Activated CD8-positive, alpha-beta memory T cell treated with anti-CD3 and anti-CD28 coated beads for 4 hours (primary cell): ENCODE measurements around the gene KAT7.
"Not testable (repeated sequence)": the region's sequence is repeated elsewhere in the genome, so short reads cannot be mapped to it uniquely, and the experiment has no call there.

ENCODE experiments used
- DNase-seq, 2 donors: peaks; one replicate each; pipeline ENCODE4 v3.0.0-alpha.2; 2020; ENCODE audit warnings: low read depth in 2 of 2

The KAT7 gene

GRCh38 chr17:49788478-49789242, at the start of gene KAT7:
Gene KAT7, plus strand, starts transcription at chr17:49788681. Its CDS starts 154 bp downstream, at chr17:49788835.
- DNase-seq = peak; percentile 96 to 97

- DNase-seq = peak; percentile 77 to 83
Observed at GRCh38 chr17:49739641-49740271, 48.7 kb upstream of the KAT7 start.

- no peak for DNase-seq
Observed at GRCh38 chr17:49741009-49741691, 47.3 kb upstream of the KAT7 start.

- DNase-seq = no peak
Observed at GRCh38 chr17:49741692-49742076, 46.8 kb upstream of the KAT7 start.

- DNase-seq = no peak
Observed at GRCh38 chr17:49742166-49742638, 46.3 kb upstream of the KAT7 start.

GRCh38 chr17:49745175-49746139, 43.0 kb upstream of the KAT7 start:
- no peak for DNase-seq

GRCh38 chr17:49746791-49747490, 41.5 kb upstream of the KAT7 start:
- DNase-seq = no peak

GRCh38 chr17:49747632-49748031, 40.8 kb upstream of the KAT7 start:
- DNase-seq = no peak

GRCh38 chr17:49748223-49748622, 40.3 kb upstream of the KAT7 start:
- DNase-seq = no peak

- peak in 1 of 2 donors; percentile 30 for DNase-seq
Observed at GRCh38 chr17:49748791-49749190, 39.7 kb upstream of the KAT7 start.

GRCh38 chr17:49749730-49750129, 38.8 kb upstream of the KAT7 start:
- DNase-seq = no peak

- DNase-seq = no peak
Observed at GRCh38 chr17:49752508-49752907, 36.0 kb upstream of the KAT7 start.

GRCh38 chr17:49753959-49754391, 34.5 kb upstream of the KAT7 start:
- no peak for DNase-seq

GRCh38 chr17:49755663-49756283, 32.7 kb upstream of the KAT7 start:
- DNase-seq = no peak

GRCh38 chr17:49756323-49757150, 31.9 kb upstream of the KAT7 start:
- DNase-seq = no peak

GRCh38 chr17:49757151-49757777, 31.2 kb upstream of the KAT7 start:
- DNase-seq = no peak

- not testable (repeated sequence) for DNase-seq
Observed at GRCh38 chr17:49758464-49759010, 29.9 kb upstream of the KAT7 start.

GRCh38 chr17:49759203-49759602, 29.3 kb upstream of the KAT7 start:
- no peak for DNase-seq

- no peak for DNase-seq
Observed at GRCh38 chr17:49760296-49760695, 28.2 kb upstream of the KAT7 start.
